22Rv1 (cell line): Measurements from ENCODE around the gene LHX3.

Experiments
- ZFX ChIP-seq: fragments of 450-650 bp; IDR thresholded peaks from 2 replicates; pipeline ENCODE4 v1.6.1; 2017; ENCODE audit warnings: antibody characterized with exemption, borderline replicate concordance
- TF ChIP-seq, protein P1 (sequence below): fragments of 450-650 bp; IDR thresholded peaks from 2 replicates; pipeline ENCODE4 v1.5.1; 2017; ENCODE audit warnings: mild to moderate bottlenecking

- TF ChIP-seq, protein P1, sequence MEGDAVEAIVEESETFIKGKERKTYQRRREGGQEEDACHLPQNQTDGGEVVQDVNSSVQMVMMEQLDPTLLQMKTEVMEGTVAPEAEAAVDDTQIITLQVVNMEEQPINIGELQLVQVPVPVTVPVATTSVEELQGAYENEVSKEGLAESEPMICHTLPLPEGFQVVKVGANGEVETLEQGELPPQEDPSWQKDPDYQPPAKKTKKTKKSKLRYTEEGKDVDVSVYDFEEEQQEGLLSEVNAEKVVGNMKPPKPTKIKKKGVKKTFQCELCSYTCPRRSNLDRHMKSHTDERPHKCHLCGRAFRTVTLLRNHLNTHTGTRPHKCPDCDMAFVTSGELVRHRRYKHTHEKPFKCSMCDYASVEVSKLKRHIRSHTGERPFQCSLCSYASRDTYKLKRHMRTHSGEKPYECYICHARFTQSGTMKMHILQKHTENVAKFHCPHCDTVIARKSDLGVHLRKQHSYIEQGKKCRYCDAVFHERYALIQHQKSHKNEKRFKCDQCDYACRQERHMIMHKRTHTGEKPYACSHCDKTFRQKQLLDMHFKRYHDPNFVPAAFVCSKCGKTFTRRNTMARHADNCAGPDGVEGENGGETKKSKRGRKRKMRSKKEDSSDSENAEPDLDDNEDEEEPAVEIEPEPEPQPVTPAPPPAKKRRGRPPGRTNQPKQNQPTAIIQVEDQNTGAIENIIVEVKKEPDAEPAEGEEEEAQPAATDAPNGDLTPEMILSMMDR: no peak
- no peak for TF ChIP-seq ZFX
These were observed 47.9 kb upstream of the LHX3 start for GRCh38 chr9:136252846-136253245.
